ENCODE results near the gene PRDM16.

- no peak for TF ChIP-seq CTCF (IDR thresholded peaks at IDR 0.05; ENCODE audit: low read length)
- no peak for TF ChIP-seq EZH2phosphoT487 (IDR thresholded peaks at IDR 0.05; ENCODE audit: low read length)
Measured at GRCh38 chr1:3117879-3118278, 48.9 kb downstream of the PRDM16 start.
